Neural progenitor cell (in vitro differentiated cells): Measurements from ENCODE around the gene NFIL3. TPM values are rescaled to one million over a fixed set of nuclear protein-coding genes. Genes with fewer than 3 reads are reported as not detected.
"Not testable (repeated sequence)": the region's sequence is repeated elsewhere in the genome, so short reads cannot be mapped to it uniquely, and the experiment has no call there.

ENCODE experiments used
- DNase-seq: peaks from one replicate; pipeline ENCODE4 v3.0.0-alpha.2; 2016; ENCODE audit warnings: low spot score
- H2AFZ ChIP-seq: fragments of 200-600 bp; sonication (generic); replicated peaks from 2 replicates; pipeline ENCODE4 v1.6.1; 2016; ENCODE audit warnings: antibody characterized with exemption
- H3F3A ChIP-seq: fragments of 200-600 bp; sonication (generic); 2 replicates; pipeline ENCODE4 v1.6.1; 2016; ENCODE audit warnings: antibody characterized with exemption, low read depth
- H3K27ac ChIP-seq: fragments of 200-600 bp; sonication (generic); 2 replicates; pipeline ENCODE4 v1.5.1; 2016; ENCODE audit warnings: mild to moderate bottlenecking
- H3K27me3 ChIP-seq: fragments of 200-600 bp; sonication (generic); 2 replicates; pipeline ENCODE4 v1.6.1; 2016; ENCODE audit warnings: mild to moderate bottlenecking, moderate library complexity
- H3K36me3 ChIP-seq: fragments of 200-600 bp; sonication (generic); 2 replicates; pipeline ENCODE4 v1.5.1; 2016
- H3K4me1 ChIP-seq: fragments of 200-600 bp; sonication (generic); 2 replicates; pipeline ENCODE4 v1.6.1; 2016; ENCODE audit warnings: mixed run types
- H3K4me2 ChIP-seq: fragments of 200-600 bp; sonication (generic); 2 replicates; pipeline ENCODE4 v1.6.1; 2016
- H3K4me3 ChIP-seq: fragments of 200-600 bp; sonication (generic); 2 replicates; pipeline ENCODE4 v1.5.1; 2016
- H3K79me2 ChIP-seq: fragments of 200-600 bp; sonication (generic); 2 replicates; pipeline ENCODE4 v1.6.1; 2016; ENCODE audit warnings: low read depth
- H3K9ac ChIP-seq: fragments of 200-600 bp; sonication (generic); 2 replicates; pipeline ENCODE4 v1.6.1; 2016
- H3K9me3 ChIP-seq: fragments of 200-600 bp; sonication (generic); 2 replicates; pipeline ENCODE4 v1.5.1; 2016; ENCODE audit warnings: low read depth
- H4K20me1 ChIP-seq: fragments of 200-600 bp; sonication (generic); 2 replicates; pipeline ENCODE4 v1.6.1; 2016; ENCODE audit warnings: low read depth
- H3K27ac Mint-ChIP-seq: 3 replicates; pipeline ENCODE4 v1.8.0; 2021; ENCODE audit warnings: mixed read lengths
- H3K27me3 Mint-ChIP-seq: 2 replicates; pipeline ENCODE4 v1.8.0; 2022; ENCODE audit warnings: low read depth, mild to moderate bottlenecking, inconsistent platforms, moderate library complexity, mixed read lengths; ENCODE audit not compliant: insufficient read depth
- H3K36me3 Mint-ChIP-seq: 3 replicates; pipeline ENCODE4 v1.8.0; 2021; ENCODE audit warnings: mixed read lengths
- H3K4me1 Mint-ChIP-seq: 3 replicates; pipeline ENCODE4 v1.8.0; 2021; ENCODE audit warnings: mixed read lengths
- H3K4me3 Mint-ChIP-seq: 3 replicates; pipeline ENCODE4 v1.8.0; 2021; ENCODE audit warnings: mild to moderate bottlenecking, moderate library complexity, mixed read lengths
- H3K9me3 Mint-ChIP-seq: 3 replicates; pipeline ENCODE4 v1.8.0; 2020; ENCODE audit warnings: mixed read lengths
- EZH2 ChIP-seq: fragments of 200-600 bp; sonication (generic); IDR thresholded peaks from 2 replicates; pipeline ENCODE4 v1.6.1; 2017; ENCODE audit warnings: antibody characterized with exemption, mild to moderate bottlenecking, moderate library complexity
- EZH2phosphoT487 ChIP-seq: fragments of 200-600 bp; sonication (generic); IDR thresholded peaks from 2 replicates; pipeline ENCODE4 v1.6.1; 2017; ENCODE audit warnings: antibody characterized with exemption
- total RNA-seq: library from RNA; depleted of rRNA; stranded (reverse); fragments of >200 nt; gene quantifications from 2 replicates; pipeline ENCODE4 v1.2.3, GENCODE V29; 2015; ENCODE audit warnings: low replicate concordance
- TF ChIP-seq, protein P1 (sequence below): fragments of 200-600 bp; sonication (generic); IDR thresholded peaks from 2 replicates; pipeline ENCODE4 v1.5.1; 2017; ENCODE audit warnings: antibody characterized with exemption, mild to moderate bottlenecking

The NFIL3 gene
- total RNA-seq = 17.0 and 22.3 TPM in 2 replicates

DNA sequence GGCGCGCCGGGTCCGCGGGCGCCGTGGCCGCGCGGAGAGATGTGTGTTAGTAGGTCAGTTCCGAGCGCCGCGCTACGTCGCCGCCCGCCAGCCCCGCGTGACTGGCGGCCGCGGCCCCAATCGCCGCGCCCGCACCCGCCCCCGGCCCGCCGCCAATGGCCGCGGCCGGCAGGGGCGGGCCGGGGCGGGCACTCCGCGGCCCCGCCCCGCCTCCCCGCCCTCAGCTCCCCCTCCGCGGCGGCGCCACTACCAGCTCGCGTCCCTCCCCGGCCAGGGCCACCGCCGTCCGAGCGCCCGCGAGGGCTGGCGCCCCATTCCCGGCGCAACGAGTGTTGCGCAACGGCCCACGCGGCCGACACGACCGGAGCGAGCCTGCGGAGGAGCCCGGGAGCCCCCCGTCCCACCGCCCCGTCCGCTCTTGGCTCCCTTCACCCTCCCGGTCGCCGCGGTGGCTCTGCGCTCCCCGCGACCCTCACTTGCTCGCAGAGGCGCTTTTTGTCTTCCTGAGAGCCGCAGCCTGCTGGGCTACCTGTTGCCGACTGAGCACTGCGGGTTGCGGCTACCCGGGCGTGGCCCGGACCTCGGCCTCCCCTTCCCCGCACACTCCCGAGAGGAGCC, at the start of gene NFIL3:
Gene NFIL3, minus strand, starts transcription at position 48 of the 618 bp plus-strand sequence. CDS start 13,098 bp downstream, outside the sequence.
- peaks cover 35% of the 10 kb centered on the region for H3K27me3 Mint-ChIP-seq
- Histone ChIP-seq H3K79me2 (peaks cover 43% of the 10 kb centered on the region), H3K4me1 (peaks cover 14% of the 10 kb centered on the region), H3K9me3 (no peaks in the 10 kb centered on the region), H3K4me3 (peak within 1 kb of the TSS; percentile 92), H3F3A (peaks cover 15% of the 10 kb centered on the region), H3K4me2 (peak within 1 kb of the TSS; percentile 91), H4K20me1 (peaks cover 42% of the 10 kb centered on the region), H2AFZ (peak within 1 kb of the TSS; percentile 86), H3K27me3 (peaks cover 43% of the 10 kb centered on the region), H3K27ac (no peak within 1 kb of the TSS), H3K9ac (peak within 1 kb of the TSS; percentile 56), H3K36me3 (no peaks in the 10 kb centered on the region)
- DNase-seq = peak; percentile 92
- no peaks in the 10 kb centered on the region for H3K9me3 Mint-ChIP-seq
- no peaks in the 10 kb centered on the region for H3K36me3 Mint-ChIP-seq
- H3K27ac Mint-ChIP-seq = peak within 1 kb of the TSS; percentile 43
- TF ChIP-seq EZH2 = no peak
- TF ChIP-seq EZH2phosphoT487 = no peak
- H3K4me1 Mint-ChIP-seq = peaks cover 26% of the 10 kb centered on the region
- peak within 1 kb of the TSS; percentile 98 for H3K4me3 Mint-ChIP-seq

DNA sequence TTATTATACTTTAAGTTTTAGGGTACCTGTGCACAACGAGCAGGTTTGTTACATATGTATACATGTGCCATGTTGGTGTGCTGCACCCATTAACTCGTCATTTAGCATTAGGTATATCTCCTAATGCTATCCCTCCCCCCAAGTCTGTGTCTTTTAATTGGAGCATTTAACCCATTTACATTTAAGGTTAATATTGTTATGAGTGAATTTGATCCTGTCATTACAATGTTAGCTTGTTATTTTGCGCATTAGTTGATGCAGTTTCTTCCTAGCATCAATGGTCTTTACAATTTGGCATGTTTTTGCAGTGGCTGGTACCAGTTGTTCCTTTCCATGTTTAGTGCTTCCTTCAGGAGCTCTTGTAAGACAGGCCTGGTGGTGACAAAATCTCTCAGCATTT, 47.9 kb upstream of the NFIL3 start:
- H3K4me2 ChIP-seq, H3K9ac ChIP-seq, H3K27ac Mint-ChIP-seq, H3K27ac ChIP-seq, H3K27me3 Mint-ChIP-seq, H3K4me1 Mint-ChIP-seq, H3K27me3 ChIP-seq, H3F3A ChIP-seq, H3K9me3 ChIP-seq, H3K4me3 ChIP-seq, H3K36me3 ChIP-seq, H4K20me1 ChIP-seq, DNase-seq, H3K36me3 Mint-ChIP-seq, H2AFZ ChIP-seq, H3K4me3 Mint-ChIP-seq, H3K79me2 ChIP-seq: not testable (repeated sequence)
- peaks cover 13% of the 10 kb centered on the region for H3K4me1 ChIP-seq
- H3K9me3 Mint-ChIP-seq = peaks cover 12% of the 10 kb centered on the region

DNA sequence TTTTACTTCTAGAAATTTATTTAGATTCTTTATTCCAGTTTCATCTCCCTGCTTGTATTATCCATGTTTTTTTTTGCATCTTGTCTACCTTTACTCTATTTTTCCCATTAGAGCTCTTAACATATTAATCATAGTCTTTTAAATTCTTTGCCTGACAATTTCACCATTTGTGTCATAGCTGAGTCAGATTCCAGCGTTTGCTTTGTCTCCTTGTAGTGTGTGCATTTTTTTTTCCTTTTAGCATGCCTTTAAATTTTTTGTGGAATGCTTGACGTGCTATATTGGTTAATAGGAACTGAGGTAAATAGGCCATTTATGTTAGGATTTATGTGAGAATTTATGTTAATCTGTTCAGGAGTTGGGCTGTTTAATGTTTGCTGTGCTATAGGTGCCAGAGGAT, 41.8 kb upstream of the NFIL3 start:
- Histone ChIP-seq H3K27ac (no peak overlapping the region), H3F3A (no peaks in the 10 kb centered on the region), H3K4me2 (no peak overlapping the region), H2AFZ (no peak overlapping the region), H4K20me1 (no peaks in the 10 kb centered on the region), H3K79me2 (no peaks in the 10 kb centered on the region), H3K4me3 (no peak overlapping the region), H3K4me1 (no peaks in the 10 kb centered on the region), H3K36me3 (no peaks in the 10 kb centered on the region), H3K9me3 (no peaks in the 10 kb centered on the region), H3K27me3 (no peaks in the 10 kb centered on the region), H3K9ac (no peak overlapping the region)
- DNase-seq = no peak
- no peaks in the 10 kb centered on the region for H3K27me3 Mint-ChIP-seq
- no peaks in the 10 kb centered on the region for H3K36me3 Mint-ChIP-seq
- H3K27ac Mint-ChIP-seq = no peak overlapping the region
- peaks cover under 1% of the 10 kb centered on the region for H3K9me3 Mint-ChIP-seq
- H3K4me1 Mint-ChIP-seq = no peaks in the 10 kb centered on the region
- TF ChIP-seq EZH2phosphoT487 = no peak
- TF ChIP-seq, protein P1, sequence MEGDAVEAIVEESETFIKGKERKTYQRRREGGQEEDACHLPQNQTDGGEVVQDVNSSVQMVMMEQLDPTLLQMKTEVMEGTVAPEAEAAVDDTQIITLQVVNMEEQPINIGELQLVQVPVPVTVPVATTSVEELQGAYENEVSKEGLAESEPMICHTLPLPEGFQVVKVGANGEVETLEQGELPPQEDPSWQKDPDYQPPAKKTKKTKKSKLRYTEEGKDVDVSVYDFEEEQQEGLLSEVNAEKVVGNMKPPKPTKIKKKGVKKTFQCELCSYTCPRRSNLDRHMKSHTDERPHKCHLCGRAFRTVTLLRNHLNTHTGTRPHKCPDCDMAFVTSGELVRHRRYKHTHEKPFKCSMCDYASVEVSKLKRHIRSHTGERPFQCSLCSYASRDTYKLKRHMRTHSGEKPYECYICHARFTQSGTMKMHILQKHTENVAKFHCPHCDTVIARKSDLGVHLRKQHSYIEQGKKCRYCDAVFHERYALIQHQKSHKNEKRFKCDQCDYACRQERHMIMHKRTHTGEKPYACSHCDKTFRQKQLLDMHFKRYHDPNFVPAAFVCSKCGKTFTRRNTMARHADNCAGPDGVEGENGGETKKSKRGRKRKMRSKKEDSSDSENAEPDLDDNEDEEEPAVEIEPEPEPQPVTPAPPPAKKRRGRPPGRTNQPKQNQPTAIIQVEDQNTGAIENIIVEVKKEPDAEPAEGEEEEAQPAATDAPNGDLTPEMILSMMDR = no peak
- no peak for TF ChIP-seq EZH2
- no peak overlapping the region for H3K4me3 Mint-ChIP-seq

DNA sequence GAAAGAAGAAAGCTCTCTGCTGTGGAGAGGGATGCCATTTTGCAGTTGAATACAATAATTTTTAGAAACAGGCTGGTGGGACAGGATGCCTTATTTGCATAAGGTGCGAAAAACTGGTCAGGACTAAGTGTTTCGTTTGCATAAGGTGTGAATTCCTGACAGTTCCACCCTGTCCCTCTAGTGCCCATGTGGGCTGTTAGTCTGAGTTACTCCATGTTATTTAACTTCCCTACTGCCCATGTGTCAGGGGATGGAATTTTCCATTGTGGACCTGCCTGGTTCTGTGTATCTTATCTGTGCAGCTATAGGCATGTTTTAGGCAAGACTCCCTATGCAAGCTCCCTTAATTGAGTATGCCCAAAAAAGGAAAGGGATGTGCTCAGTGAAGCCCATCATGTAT, 35.3 kb upstream of the NFIL3 start:
- Histone ChIP-seq H4K20me1 (no peaks in the 10 kb centered on the region), H2AFZ (no peak overlapping the region), H3K27me3 (no peaks in the 10 kb centered on the region), H3F3A (no peaks in the 10 kb centered on the region), H3K9ac (no peak overlapping the region), H3K36me3 (no peaks in the 10 kb centered on the region), H3K27ac (no peak overlapping the region), H3K4me2 (no peak overlapping the region), H3K4me1 (no peaks in the 10 kb centered on the region), H3K4me3 (no peak overlapping the region), H3K9me3 (no peaks in the 10 kb centered on the region), H3K79me2 (no peaks in the 10 kb centered on the region)
- H3K9me3 Mint-ChIP-seq = no peaks in the 10 kb centered on the region
- no peak for DNase-seq
- H3K27me3 Mint-ChIP-seq = peaks cover 2% of the 10 kb centered on the region
- no peak overlapping the region for H3K4me3 Mint-ChIP-seq
- TF ChIP-seq EZH2 = no peak
- TF ChIP-seq, protein P1 = no peak
- TF ChIP-seq EZH2phosphoT487 = no peak
- no peak overlapping the region for H3K27ac Mint-ChIP-seq
- H3K4me1 Mint-ChIP-seq = no peaks in the 10 kb centered on the region
- no peaks in the 10 kb centered on the region for H3K36me3 Mint-ChIP-seq
